22Rv1 (cell line): Measurements from ENCODE around the gene ATG9B.

Source experiments
- ZFX ChIP-seq: fragments of 450-650 bp; IDR thresholded peaks from 2 replicates; pipeline ENCODE4 v1.6.1; 2017; ENCODE audit warnings: antibody characterized with exemption, borderline replicate concordance
- TF ChIP-seq, protein P1 (sequence below): fragments of 450-650 bp; IDR thresholded peaks from 2 replicates; pipeline ENCODE4 v1.5.1; 2017; ENCODE audit warnings: mild to moderate bottlenecking

GRCh38 chr7:151035026-151035717, 10.9 kb upstream of the ATG9B start:
- TF ChIP-seq, protein P1, sequence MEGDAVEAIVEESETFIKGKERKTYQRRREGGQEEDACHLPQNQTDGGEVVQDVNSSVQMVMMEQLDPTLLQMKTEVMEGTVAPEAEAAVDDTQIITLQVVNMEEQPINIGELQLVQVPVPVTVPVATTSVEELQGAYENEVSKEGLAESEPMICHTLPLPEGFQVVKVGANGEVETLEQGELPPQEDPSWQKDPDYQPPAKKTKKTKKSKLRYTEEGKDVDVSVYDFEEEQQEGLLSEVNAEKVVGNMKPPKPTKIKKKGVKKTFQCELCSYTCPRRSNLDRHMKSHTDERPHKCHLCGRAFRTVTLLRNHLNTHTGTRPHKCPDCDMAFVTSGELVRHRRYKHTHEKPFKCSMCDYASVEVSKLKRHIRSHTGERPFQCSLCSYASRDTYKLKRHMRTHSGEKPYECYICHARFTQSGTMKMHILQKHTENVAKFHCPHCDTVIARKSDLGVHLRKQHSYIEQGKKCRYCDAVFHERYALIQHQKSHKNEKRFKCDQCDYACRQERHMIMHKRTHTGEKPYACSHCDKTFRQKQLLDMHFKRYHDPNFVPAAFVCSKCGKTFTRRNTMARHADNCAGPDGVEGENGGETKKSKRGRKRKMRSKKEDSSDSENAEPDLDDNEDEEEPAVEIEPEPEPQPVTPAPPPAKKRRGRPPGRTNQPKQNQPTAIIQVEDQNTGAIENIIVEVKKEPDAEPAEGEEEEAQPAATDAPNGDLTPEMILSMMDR, result no peak
- TF ChIP-seq ZFX, result no peak
